Prostate gland (tissue), 2 donors: Measurements from ENCODE around the gene UTP4. TPM values are rescaled to one million over a fixed set of nuclear protein-coding genes. Genes with fewer than 3 reads are reported as not detected.
A peak's percentile ranks its signal among the peaks of the same experiment; 100 is the strongest.

Experiments used
- DNase-seq: peaks from one replicate; pipeline ENCODE4 v3.0.0-alpha.2; 2019; ENCODE audit warnings: low spot score
- H3K27ac ChIP-seq, 2 donors: fragments of 200-600 bp; sonication (generic); 2 replicates each; pipeline ENCODE4 v1.5.1; 2017 to 2019
- H3K27me3 ChIP-seq: fragments of 200-600 bp; sonication (generic); replicated peaks from 2 replicates; pipeline ENCODE4 v1.5.1; 2019; ENCODE audit not compliant: insufficient read depth
- H3K36me3 ChIP-seq, 2 donors: fragments of 200-600 bp; sonication (generic); 1 replicate in 1 of 2; 2 replicates in 1 of 2; pipeline versions ENCODE4 v1.5.1 to v1.8.1; 2017 to 2019
- H3K4me1 ChIP-seq: fragments of 200-600 bp; sonication (generic); replicated peaks from 2 replicates; pipeline ENCODE4 v1.5.1; 2019
- H3K4me3 ChIP-seq, 2 donors: fragments of 200-600 bp; sonication (generic); 2 replicates each; pipeline ENCODE4 v1.5.1; 2017 to 2019
- H3K9me3 ChIP-seq: fragments of 200-600 bp; sonication (generic); 2 replicates; pipeline ENCODE4 v1.5.1; 2017
- POLR2A ChIP-seq: fragments of 450-650 bp; IDR thresholded peaks from one replicate; pipeline ENCODE4 v1.6.1; 2016; ENCODE audit warnings: antibody characterized with exemption, mild to moderate bottlenecking
- POLR2AphosphoS5 ChIP-seq: sonication (generic); formaldehyde crosslinking; IDR thresholded peaks from one replicate; pipeline ENCODE4 v1.6.1; 2017; ENCODE audit warnings: antibody characterized with exemption
- WGBS: methylation state at CpG from one replicate; pipeline ENCODE4 v1.1.5; 2018; 5-methylcytosine and 5-hydroxymethylcytosine counted together
- intact Hi-C: fragments of 100-400 bp; cut with DNase I; formaldehyde crosslinking; loops from one replicate; pipeline ENCODE4 v1.14.2; 2022
- total RNA-seq, 2 donors: library from RNA; depleted of rRNA; stranded (reverse); fragments of >200 nt; gene quantifications; one replicate each; pipeline ENCODE4 v1.1.0, GENCODE V29; 2016
- TF ChIP-seq, protein P1 (sequence below), 4 experiments: fragments of 200-600 bp in 2 of 4; fragments of 450-650 bp in 2 of 4; sonication (generic) in 2 of 4; IDR thresholded peaks; 1 replicate in 3 of 4; 2 replicates in 1 of 4; pipeline ENCODE4 v1.5.1; 2016 to 2019; ENCODE audit warnings: antibody characterized with exemption in 4 of 4, mild to moderate bottlenecking in 2 of 4, moderate library complexity in 2 of 4

UTP4 gene
- total RNA-seq, 2 donors from 2014 or later = 18.4 to 51.0 TPM

DNA sequence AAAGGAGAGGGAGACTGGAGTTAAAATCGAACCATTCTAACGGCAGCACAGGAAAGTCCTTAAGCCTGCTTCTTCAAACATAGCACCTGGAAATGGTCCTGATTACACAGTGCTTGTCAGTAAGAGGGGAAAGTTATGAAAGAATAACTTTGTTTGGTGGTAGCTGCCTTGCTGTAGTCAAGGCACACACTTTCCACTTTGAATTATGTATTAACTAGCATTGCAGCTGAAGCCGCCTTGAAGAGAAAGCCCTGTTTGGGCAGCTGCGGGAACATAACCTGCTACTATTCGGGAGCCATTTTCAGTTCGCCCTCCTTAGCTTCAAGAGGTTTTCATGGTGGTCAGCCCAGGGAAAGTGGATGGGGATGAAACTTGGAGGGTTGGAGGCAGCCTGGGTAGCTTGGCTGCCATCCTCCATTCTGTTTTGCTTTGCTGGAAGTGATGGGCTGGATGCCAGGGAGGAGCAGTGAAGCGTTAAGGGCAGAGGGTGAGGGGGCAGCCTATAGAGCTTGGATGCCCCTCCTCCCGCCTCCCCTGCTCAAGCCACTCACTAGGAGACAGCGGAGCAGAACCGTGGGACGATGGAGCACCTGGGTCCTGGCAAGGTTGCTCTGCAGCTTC, 32.3 kb upstream of the UTP4 start:
- H3K27ac ChIP-seq = no peak overlapping the region

DNA sequence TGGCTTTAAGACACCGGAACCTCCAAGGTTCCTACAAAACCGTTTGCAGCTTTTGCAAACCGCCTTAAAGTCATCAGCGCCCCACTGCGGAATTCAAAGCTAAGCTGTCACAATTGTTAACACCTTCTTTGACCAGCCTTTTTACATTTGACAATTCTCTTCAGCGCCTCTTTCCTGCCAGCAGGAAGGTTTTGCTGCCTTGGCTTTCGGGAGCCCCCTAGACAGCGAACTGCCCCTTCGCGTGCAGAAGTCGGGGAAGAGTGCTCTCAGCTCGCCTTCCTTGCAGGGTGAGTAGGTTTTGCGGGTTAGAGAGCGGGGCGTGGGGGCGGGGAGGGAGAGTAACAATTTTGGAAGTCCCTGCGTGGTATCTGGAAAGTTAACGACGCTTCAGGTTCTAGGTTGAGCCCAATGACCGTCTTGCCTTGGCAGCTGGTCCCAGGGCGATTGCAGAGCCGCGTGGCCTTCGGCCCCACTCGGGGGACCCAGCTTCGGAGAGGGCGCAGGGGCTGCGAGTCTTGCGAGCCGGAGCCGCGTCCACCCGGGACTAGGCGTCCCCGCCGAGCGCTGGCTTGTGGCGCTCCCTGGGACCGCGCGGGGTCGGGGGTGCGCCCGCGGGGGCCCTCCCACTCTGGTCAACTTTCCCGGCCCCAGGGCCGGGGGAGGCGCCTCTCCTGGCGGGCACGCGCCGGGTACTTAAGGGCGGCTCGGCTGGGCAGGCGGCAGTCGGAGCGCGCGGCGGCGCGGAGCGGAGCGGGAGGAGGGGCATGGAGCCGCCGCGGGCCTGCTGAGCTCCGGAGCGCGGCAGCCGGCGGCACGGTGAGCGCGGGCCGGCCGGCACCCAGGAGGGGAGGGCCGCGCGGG, 26.7 kb upstream of the UTP4 start, which contains the start of gene HAS3:
Gene HAS3 (plus strand): TSS at position 153 of the 861 bp plus-strand sequence. CDS start 3,743 bp downstream, outside the sequence.
- Histone ChIP-seq H3K27me3 (no peaks in the 10 kb centered on the region), H3K36me3 (no peaks in the 10 kb centered on the region), H3K4me1 (peaks cover 15% of the 10 kb centered on the region), H3K4me3 (peak within 1 kb of the TSS; percentile 48 to 57), H3K9me3 (no peaks in the 10 kb centered on the region), H3K27ac (peak within 1 kb of the TSS in 1 of 2 donors; percentile 39)
- TF ChIP-seq POLR2A (peak; percentile 56), POLR2AphosphoS5 (peak; percentile 34)
- TF ChIP-seq, protein P1, sequence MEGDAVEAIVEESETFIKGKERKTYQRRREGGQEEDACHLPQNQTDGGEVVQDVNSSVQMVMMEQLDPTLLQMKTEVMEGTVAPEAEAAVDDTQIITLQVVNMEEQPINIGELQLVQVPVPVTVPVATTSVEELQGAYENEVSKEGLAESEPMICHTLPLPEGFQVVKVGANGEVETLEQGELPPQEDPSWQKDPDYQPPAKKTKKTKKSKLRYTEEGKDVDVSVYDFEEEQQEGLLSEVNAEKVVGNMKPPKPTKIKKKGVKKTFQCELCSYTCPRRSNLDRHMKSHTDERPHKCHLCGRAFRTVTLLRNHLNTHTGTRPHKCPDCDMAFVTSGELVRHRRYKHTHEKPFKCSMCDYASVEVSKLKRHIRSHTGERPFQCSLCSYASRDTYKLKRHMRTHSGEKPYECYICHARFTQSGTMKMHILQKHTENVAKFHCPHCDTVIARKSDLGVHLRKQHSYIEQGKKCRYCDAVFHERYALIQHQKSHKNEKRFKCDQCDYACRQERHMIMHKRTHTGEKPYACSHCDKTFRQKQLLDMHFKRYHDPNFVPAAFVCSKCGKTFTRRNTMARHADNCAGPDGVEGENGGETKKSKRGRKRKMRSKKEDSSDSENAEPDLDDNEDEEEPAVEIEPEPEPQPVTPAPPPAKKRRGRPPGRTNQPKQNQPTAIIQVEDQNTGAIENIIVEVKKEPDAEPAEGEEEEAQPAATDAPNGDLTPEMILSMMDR (IDR thresholded peaks at IDR 0.05) = peak in 2 of 4 experiments; percentile 23 to 39
- 1% methylated on average over 51 of the region's 80 CpGs for WGBS
- intact Hi-C loops = loop anchor here (5.0 kb wide), 2 partner anchors 168 to 258 kb away; no protein-coding TSS in a partner anchor
- DNase-seq = peak; percentile 52

More for the DNA sequence above, 32.3 kb upstream of the UTP4 start:
- H3K4me1 ChIP-seq = no peaks in the 10 kb centered on the region
- H3K4me3 ChIP-seq = no peak overlapping the region
- H3K27me3 ChIP-seq = no peaks in the 10 kb centered on the region
- H3K36me3 ChIP-seq = no peaks in the 10 kb centered on the region
- H3K9me3 ChIP-seq = no peaks in the 10 kb centered on the region
- TF ChIP-seq POLR2AphosphoS5 (no peak), POLR2A (no peak)
- TF ChIP-seq, protein P1 (IDR thresholded peaks at IDR 0.05) = no peak
- intact Hi-C loops = no loop called here
- no peak for DNase-seq
- 24% methylated on average over 11 of the region's 11 CpGs for WGBS

DNA sequence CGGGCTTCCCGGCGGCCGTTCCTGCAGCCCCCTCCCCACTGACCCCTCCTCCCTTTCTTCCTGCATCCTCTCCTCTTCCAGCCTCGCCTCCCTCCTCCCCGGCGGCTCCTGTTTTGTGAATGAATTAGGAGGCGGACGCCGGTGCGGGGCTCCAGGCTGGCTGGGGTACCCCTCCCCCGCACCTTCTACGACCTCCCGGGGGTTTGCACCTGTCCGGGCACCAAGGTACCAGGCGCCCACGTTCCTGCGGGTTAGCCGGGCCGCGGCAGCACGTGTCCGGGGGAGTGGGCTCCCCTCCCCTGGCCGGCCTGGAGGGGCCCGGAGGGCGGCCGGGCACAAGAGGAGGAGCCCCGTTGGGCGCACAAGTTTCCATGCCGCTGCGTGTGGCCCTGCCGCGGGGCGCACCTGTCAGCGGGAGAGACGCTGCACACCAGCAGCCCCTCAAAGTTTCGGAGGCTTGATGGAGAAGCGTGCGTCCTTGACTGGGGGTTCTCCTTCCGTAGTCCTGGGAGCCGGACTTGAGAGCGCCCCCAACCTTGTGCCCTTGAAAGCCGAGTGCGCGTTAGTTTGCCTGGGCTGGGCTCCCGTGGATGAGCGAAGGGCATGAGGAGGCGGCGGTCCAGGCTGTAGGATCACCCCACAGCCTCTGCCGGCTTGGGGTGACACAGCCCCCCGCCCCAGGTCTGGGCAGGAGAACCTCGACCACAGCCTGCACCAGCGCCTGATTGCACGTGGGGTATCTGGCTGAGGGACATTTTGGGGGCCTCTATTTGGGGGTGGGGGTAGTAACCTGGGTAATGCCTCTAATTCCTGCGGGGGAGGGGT, 25.7 kb upstream of the UTP4 start:
- Histone ChIP-seq H3K9me3 (no peaks in the 10 kb centered on the region), H3K27ac (no peak overlapping the region), H3K4me1 (peaks cover 15% of the 10 kb centered on the region), H3K36me3 (no peaks in the 10 kb centered on the region), H3K27me3 (no peaks in the 10 kb centered on the region), H3K4me3 (peak overlapping the region; percentile 48 to 57)
- TF ChIP-seq POLR2AphosphoS5 (no peak), POLR2A (no peak)
- TF ChIP-seq, protein P1 (IDR thresholded peaks at IDR 0.05) = no peak
- no peak for DNase-seq
- under 1% methylated on average over 55 of the region's 55 CpGs for WGBS
- intact Hi-C loops = loop anchor here (5.0 kb wide), 2 partner anchors 169 to 259 kb away; no protein-coding TSS in a partner anchor

DNA sequence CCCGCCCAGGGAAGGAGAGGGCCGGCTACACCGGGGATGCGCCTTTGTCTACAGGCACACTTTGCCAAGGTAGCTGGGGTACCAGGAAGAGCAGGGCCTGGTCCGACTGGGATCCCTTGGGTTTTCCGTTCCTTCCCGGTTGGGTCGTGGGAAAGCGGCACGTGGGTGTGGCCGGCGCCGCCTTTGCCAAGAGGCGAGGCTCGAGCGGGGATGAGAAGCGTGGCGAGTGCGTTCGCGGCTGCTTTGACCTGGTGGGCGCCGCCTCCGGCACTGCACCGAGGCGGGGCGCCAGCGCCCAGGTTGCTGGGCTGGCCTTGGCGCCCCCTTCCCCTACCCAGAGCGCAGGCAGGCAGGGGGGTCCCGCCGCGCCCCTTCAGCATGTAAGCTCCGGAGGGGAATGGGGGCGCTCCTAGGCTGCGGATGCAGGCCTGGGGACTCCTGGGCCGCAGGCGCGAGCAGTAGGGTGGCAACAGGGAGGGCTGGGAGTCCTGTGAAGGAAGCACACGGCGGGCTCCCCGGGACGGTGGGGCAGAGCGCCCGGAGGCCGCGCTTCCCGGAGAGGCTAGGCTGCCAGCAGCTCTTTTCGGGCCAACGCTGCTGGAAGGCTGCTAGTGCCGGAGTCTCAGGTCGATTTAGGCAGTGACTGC, 25.0 kb upstream of the UTP4 start:
- intact Hi-C loops = loop anchor here (5.0 kb wide), 2 partner anchors 170 to 260 kb away; no protein-coding TSS in a partner anchor
- no peak for DNase-seq

More for the DNA sequence above, 25.0 kb upstream of the UTP4 start:
- Histone ChIP-seq H3K4me3 (peak overlapping the region; percentile 48 to 57), H3K4me1 (peaks cover 15% of the 10 kb centered on the region), H3K9me3 (no peaks in the 10 kb centered on the region), H3K27me3 (no peaks in the 10 kb centered on the region), H3K36me3 (no peaks in the 10 kb centered on the region), H3K27ac (no peak overlapping the region)
- WGBS = 5% methylated on average over 42 of the region's 52 CpGs
- TF ChIP-seq POLR2AphosphoS5 (no peak), POLR2A (no peak)
- TF ChIP-seq, protein P1 (IDR thresholded peaks at IDR 0.05) = no peak
